NCI-H524 (cell line): ENCODE data around the gene MAVS.
"Not testable (repeated sequence)": the region's sequence is repeated elsewhere in the genome, so short reads cannot be mapped to it uniquely, and the experiment has no call there.

Experiments
- DNase-seq, 2 experiments: peaks; one replicate each; lab custom pipeline; 2025; lab: John Stamatoyannopoulos, UW

Gene MAVS

GRCh38 chr20:3888622-3889488 is 42.2 kb downstream of the MAVS start, which contains the start of gene PANK2:
PANK2 (plus strand) TSS chr20:3889387.
- DNase-seq: peak; percentile 99

- DNase-seq: peak; percentile 26 to 56
Observed at GRCh38 chr20:3889489-3890397, 43.1 kb downstream of the MAVS start.

- DNase-seq: no peak
Observed at GRCh38 chr20:3890398-3890751, 43.7 kb downstream of the MAVS start.

GRCh38 chr20:3890999-3891929 is 44.6 kb downstream of the MAVS start:
- DNase-seq: no peak

- DNase-seq: no peak
Observed at GRCh38 chr20:3894796-3895195, 48.2 kb downstream of the MAVS start.

GRCh38 chr20:3896302-3896701 is 49.7 kb downstream of the MAVS start:
- no peak for DNase-seq

GRCh38 chr20:3896853-3897583 is 50.4 kb downstream of the MAVS start:
- DNase-seq: no peak

- DNase-seq: not testable (repeated sequence)
Observed at GRCh38 chr20:3898181-3898580, 51.5 kb downstream of the MAVS start.

- no peak for DNase-seq
Observed at GRCh38 chr20:3898639-3899038, 52.0 kb downstream of the MAVS start.

GRCh38 chr20:3900187-3900604 is 53.6 kb downstream of the MAVS start:
- DNase-seq: no peak

- DNase-seq: no peak
Observed at GRCh38 chr20:3901028-3901705, 54.5 kb downstream of the MAVS start.

GRCh38 chr20:3901706-3902440 is 55.2 kb downstream of the MAVS start:
- no peak for DNase-seq

- no peak for DNase-seq
Observed at GRCh38 chr20:3902446-3902845, 55.8 kb downstream of the MAVS start.

- DNase-seq: no peak
Observed at GRCh38 chr20:3904224-3904623, 57.6 kb downstream of the MAVS start.

GRCh38 chr20:3904857-3905256 is 58.2 kb downstream of the MAVS start:
- DNase-seq: no peak

- not testable (repeated sequence) for DNase-seq
Observed at GRCh38 chr20:3906744-3907721, 60.4 kb downstream of the MAVS start.

GRCh38 chr20:3908667-3909066 is 62.0 kb downstream of the MAVS start:
- DNase-seq: no peak

GRCh38 chr20:3909952-3910366 is 63.3 kb downstream of the MAVS start:
- no peak for DNase-seq
